Right ventricle myocardium superior (tissue), 1 donor: ENCODE data around the gene PSME3. TPM values are rescaled to one million over a fixed set of nuclear protein-coding genes. Genes with fewer than 3 reads are reported as not detected.

Experiments
- ATAC-seq: fragments of 200-7000 bp; cut with Tn5 transposase; one replicate; pipeline ENCODE4 v1.9.1; 2020; ENCODE audit warnings: mild to moderate bottlenecking; ENCODE audit not compliant: poor library complexity
- DNase-seq: peaks from one replicate; pipeline ENCODE4 v3.0.0-alpha.2; 2020
- intact Hi-C: fragments of 100-400 bp; cut with DNase I; formaldehyde crosslinking; loops from one replicate; pipeline ENCODE4 v1.11.2; 2022
- total RNA-seq: library from RNA; stranded (reverse); fragmentation: NEBNext Ultra II Directional; extraction: Animal tissue kit (Norgen Biotek cat#: 25700); gene quantifications from one replicate; pipeline ENCODE4 v1.2.1, GENCODE V29; 2021
- donor health status: DM: no; HTN: yes; CAD: no; lungs with severe emphysema.

PSME3 gene
- total RNA-seq, 1 donor from 2014 or later = 74.7 TPM

DNA sequence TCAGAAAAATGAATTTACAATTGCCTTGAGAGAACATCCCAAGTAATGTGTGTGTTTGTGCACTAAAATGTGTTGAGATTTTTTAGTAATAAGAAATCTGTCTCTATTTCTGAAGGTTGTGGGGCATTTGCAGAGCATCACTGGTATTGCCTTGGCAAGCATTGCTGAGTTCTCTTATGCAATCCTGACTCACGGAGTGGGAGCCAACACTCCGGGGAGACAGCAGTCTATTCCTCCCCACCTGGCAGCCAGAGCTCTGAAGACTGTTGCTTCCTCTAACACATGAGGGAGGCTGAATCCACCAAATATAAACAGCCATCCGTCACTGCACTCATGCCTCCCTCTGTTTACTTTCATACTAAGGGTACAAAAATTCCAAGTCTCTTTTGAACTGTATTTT, 23.9 kb upstream of the PSME3 start:
- ATAC-seq = peak; percentile 53
- intact Hi-C loops = no loop called here
- DNase-seq = no peak

DNA sequence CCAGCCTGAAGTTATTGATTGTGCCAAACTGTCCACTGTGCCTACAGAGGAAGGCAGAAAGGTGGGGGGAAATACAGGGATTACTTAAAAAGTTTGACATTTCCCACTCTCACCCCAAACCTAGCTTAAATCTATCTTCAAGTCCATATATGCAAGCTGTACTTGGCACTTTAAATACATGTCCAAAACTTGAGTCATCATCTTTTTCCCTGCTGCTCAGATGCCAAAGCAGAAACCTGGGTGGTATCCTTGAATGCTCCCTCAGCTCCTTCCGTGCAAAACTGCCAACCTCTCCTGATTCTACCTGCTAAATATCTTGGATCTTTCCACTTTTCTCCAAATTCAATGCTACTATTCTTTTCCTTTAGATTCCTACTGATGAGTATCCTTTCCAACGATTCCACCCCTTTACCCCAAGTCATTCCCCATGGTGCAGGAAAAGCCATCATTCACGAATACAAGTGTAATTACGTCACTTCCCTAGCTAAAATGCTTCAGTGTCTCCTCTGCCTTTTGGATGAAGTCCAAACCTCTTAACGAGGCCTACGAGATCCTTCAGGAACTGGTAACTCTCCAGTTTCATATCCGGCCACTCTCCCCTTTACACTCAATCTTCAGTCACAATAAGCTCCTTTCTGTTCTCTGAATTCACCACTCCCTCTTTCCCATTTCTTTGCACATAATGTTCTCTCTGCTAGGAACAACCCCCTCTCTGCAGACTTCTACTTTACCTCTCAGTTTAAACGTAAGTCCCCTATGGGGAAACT, 18.4 kb upstream of the PSME3 start:
- DNase-seq (no peak), ATAC-seq (no peak)
- intact Hi-C loops = loop anchor here (10.0 kb wide), 1 partner anchor 110 kb away; no protein-coding TSS in a partner anchor

DNA sequence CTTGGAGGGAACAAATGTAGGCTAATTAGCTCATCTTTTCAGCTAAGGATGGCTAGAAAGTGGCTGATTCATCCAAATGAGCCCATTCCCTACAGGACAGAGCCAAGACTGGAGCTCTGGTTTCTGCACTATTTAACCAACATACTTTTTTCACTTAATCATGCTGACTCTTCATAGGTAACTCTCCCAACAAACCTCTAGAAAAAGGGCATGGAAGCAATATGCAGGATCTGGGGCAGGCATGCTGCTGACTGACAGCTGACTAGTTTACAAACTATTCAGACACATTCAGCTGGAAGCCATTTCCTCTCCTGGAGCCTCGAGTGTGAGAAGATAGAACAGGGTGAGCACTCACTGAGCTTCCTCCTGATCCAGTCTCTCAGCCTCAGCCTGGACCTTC, 15.3 kb upstream of the PSME3 start:
- intact Hi-C loops = loop anchor here (10.0 kb wide), 1 partner anchor 113 kb away; no protein-coding TSS in a partner anchor
- DNase-seq = no peak
- no peak for ATAC-seq

DNA sequence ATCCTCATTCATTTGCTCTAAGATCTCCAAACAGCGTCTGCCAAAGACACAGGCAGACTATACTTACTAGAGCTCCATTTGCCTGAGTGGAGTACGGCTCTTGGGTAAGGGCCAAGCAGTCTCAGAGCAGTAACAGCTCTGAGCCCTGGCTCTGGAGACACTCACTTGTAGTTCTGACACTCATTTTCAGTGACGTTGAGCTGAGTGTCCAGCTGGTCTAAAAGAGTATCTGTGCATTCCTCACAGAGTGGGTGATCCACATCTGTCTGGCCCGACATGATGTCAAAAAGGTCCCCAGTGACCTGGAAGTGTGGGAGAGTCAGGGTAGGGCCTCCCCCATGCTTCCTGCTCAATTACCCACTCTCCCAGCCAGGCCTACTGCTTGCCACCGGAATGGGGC, 14.8 kb upstream of the PSME3 start:
- ATAC-seq (no peak), DNase-seq (no peak)
- intact Hi-C loops = loop anchor here (10.0 kb wide), 1 partner anchor 114 kb away; no protein-coding TSS in a partner anchor

DNA sequence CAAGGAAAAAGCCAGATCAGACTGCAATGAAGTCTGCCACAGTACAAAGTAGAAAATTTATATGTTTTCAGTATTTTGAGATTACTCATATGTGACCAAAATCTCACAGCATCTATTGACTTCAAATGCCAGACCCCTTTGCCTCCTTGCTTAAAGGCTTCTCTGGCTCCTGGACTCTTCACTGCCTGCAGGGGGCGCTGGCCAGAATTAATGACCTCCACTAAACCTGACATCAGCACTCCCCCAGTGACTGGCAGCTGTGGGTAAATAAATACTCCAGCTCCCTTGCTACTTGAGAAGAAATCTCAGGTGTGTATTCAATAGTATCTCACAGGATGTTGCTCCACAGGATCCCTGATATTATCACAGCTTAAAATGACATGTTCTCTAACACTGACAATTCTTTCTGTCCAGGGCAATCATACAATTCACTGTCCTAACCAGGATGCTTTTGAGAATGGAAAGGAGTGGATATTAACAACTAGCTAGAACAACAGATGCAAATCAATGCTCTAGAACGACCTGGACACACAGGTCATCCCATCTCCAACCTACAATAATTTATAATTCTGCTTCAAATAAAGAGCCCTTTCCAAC, 13.2 kb upstream of the PSME3 start:
- DNase-seq (peak; percentile 70), ATAC-seq (no peak)
- intact Hi-C loops = loop anchor here (10.0 kb wide), 1 partner anchor 115 kb away; no protein-coding TSS in a partner anchor

DNA sequence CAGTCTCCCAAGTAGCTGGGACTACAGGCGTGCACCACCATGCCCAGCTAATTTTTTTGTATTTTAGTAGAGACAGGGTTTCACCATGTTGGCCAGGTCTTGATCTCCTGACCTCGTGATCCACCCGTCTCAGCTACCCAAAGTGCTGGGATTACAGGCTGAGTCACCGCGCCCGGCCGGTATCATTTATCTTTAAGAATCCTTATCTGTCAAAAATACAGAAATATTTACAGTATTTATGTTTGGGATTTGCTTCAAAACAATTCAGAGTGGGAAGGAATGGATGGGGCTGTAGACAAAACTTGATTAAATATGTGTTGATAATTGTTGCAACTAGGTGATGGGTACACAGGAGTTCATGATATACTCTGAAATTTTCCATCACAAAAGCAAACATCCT, 12.0 kb upstream of the PSME3 start:
- intact Hi-C loops = no loop called here
- ATAC-seq (no peak), DNase-seq (no peak)

DNA sequence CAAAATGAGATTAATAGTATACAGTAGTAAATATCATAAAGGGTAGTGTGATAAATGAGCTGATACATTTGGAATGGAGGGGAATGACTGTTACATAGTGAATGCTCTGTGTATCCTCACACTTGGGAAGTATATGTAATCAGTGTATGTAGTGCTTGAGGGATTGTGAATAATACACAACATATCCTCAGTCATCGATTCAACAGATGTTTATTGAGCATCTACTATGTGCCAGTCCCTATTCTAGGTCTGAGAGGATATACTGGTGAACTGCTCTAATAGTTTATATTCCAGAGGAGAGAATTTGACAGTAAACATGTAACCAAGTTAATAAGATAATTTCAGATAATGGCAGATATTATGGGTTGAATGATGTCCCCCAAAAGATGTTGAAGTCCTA, 5.7 kb upstream of the PSME3 start:
- ATAC-seq (no peak), DNase-seq (no peak)
- intact Hi-C loops = no loop called here

DNA sequence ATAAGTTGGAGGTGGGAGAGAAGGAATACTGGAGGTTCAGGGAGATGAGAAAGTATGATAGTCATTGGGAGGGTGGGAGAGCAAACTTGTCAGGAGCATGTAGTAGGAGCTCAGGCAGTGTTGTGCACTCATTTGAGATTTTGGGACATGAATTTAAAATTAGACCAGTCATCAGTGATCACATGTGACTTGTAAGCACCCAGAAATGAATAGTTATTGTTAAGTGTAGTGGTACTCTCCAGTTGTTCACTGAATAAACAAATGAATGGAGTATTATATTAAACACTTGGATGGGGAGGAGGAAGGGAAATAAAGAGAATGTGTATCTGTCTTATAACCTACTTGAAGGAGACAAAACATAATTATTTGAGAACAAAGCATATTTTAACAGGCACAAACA, 2.2 kb upstream of the PSME3 start:
- ATAC-seq (no peak), DNase-seq (no peak)
- intact Hi-C loops = no loop called here

DNA sequence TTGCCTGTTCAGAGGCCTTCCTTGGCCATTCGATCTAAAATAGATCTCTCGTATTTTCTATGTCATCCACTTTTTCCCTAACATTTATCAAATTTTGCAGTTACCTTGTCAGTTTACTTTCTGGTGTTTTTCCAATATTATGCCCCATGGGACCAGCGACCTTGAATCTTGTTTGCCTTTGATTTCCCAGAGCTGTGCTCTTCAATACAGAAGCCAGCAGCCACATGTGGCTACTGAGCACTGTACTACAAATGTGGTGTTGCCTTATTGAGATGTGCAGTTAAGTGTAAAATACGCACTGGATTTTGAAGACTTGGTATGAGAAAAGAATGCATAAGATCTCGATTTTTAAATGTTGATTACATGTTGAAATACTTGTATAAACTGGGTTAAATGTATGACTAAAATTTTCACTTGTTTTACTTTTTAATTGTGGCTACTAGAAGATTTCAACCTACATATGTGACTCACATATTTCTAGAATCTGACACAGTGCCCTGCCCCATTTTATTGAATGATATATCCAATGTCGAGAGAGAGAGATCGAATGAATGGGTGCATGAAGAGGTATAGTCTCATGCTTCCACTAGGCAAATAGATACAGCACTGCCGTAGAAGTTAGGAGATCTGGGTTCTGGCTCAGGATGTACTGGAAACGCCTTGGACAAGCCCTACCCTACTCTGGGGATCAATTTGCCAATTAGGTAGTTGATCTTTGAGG, 824 bp upstream of the PSME3 start:
- intact Hi-C loops = no loop called here
- no peak for ATAC-seq
- DNase-seq = no peak

DNA sequence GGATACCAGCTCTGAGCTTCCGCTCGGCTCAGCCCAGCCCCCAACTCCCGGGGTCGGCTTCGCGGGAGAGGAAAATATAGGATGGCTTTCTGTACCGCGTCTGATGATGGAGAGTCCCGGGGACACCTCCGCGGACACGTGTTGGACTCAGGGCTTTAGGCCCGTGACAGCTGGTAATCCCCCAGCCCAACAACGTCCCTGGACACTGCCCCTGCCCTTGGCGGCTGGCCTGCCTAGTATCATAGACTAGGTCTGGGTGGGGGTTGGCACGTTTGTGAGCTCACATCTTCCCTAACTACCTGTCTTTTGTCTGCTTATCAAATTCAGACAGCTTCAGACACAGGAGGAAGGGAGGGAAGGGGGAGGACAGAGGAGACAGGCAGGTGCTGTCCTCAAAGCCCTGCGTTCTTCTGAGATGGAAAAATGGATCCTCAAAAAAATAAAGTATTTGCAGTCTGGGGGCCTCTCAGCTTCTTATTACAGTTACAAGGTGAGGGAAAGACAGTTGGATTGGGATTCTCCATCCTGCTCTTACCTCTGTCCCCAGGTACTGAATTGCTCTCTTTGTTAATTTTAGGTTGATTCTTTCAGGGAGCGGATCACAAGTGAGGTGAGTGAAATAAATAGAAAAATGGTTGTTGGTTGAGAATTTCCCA, 698 bp downstream of the PSME3 start:
- intact Hi-C loops = no loop called here
- no peak for ATAC-seq
- DNase-seq = no peak

DNA sequence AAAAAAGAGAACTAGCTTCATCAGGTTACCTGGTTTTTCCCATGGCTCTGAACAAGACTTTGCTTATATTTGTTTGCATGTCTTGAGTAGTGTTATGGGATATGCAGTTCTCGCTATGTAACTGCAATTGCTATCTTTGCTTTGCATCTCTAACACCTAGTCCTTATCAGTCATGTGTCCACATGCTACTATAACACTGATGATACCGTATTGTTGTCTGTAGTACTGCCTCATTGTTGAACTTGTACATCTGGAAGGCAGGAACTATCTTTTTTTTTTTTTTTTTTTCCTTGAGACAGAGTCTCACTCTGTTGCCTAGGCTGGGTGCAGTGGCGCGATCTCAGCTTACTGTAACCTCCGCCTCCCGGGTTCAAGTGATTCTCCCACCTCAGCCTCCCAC, 2.5 kb downstream of the PSME3 start:
- no peak for ATAC-seq
- intact Hi-C loops = no loop called here
- DNase-seq = no peak

DNA sequence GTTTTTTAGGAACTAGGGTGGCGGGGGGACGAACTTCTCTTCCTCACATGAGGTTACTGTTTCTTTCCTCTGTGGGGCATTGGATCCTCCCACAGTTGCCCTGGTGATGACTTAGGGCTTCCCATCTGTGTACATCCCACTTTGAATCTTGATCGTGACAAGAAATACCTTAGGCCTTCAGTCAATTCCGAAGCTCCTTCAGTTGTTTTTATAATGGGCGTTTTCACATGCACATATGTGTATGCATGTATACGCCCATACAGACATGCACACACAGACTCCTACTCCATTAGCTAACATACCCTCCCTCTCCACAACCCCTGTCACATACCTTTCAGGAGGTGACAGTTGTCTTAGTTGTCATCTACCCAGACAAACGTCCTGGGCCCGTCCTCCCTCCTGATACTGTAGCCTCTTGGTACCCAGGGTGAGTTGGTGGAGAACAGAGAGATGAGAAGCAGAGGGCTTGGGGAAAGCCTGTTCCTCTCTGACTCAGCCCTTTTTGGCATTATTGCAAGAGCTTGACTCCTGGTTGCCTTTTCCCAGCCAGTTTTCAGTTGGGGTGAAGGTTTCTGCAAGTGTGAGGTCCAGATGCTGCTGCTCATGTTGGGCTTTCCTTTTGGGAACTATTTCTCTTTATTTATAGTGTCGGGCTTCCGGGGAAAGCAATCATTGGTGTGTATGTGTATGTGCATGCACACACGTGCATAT, 8.9 kb downstream of the PSME3 start:
- DNase-seq (no peak), ATAC-seq (no peak)
- intact Hi-C loops = loop anchor here (2.0 kb wide), 2 partner anchors 89 to 97 kb away; no protein-coding TSS in a partner anchor

DNA sequence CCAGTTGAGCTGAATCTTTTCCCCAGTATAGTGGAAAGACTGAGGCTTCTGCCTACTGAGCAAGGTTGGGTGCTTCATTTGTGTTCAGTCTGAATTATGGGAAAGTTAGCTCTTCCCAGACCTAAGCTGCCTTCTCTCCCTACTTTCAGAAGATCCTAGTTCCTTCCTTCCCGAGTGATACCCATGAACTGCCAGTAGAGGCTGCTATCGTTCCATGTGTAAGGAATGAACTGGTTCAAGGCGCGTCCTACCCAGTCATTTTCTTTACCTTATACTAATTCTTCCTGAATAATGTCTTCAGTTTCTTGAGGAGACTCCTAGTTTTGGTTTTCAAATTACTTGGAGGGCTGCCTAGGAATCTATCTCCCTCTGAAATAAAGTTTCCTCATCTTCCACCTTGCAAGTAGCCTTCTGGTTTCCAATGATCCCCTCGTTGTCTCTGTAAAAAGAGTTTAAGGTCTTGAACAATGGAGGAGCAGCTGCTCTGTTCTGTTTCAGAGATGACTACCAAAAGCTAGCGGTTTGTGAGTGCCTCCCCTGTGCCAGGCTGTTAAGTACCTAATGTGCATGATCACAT, 10.2 kb downstream of the PSME3 start:
- intact Hi-C loops = loop anchor here (2.0 kb wide), 2 partner anchors 87 to 95 kb away; no protein-coding TSS in a partner anchor
- DNase-seq = no peak
- peak; percentile 85 for ATAC-seq

DNA sequence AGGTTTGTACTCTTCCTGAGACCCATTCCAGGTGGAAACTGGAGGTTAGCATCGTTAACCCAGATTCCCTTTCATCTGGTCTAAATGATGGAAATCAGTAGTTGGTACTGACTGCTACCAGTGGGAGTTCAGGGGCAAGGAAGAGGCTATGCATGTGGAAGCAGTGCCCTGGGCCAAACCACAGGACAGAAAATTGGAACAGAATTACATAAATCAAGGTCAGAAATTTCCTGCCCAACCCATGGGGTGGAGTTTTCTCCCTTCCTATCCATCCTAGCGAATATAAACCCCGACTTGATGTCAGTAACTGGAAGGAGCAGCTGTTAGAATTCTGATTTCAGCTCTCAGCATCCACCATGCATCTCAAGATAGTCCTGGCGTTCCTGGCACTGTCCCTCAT, 11.1 kb downstream of the PSME3 start, which contains the start of gene AOC2:
Gene AOC2 (plus strand): TSS at position 310 of the 400 bp plus-strand sequence. CDS start 47 bp downstream, at position 357.
- intact Hi-C loops = no loop called here
- DNase-seq = no peak
- no peak for ATAC-seq

DNA sequence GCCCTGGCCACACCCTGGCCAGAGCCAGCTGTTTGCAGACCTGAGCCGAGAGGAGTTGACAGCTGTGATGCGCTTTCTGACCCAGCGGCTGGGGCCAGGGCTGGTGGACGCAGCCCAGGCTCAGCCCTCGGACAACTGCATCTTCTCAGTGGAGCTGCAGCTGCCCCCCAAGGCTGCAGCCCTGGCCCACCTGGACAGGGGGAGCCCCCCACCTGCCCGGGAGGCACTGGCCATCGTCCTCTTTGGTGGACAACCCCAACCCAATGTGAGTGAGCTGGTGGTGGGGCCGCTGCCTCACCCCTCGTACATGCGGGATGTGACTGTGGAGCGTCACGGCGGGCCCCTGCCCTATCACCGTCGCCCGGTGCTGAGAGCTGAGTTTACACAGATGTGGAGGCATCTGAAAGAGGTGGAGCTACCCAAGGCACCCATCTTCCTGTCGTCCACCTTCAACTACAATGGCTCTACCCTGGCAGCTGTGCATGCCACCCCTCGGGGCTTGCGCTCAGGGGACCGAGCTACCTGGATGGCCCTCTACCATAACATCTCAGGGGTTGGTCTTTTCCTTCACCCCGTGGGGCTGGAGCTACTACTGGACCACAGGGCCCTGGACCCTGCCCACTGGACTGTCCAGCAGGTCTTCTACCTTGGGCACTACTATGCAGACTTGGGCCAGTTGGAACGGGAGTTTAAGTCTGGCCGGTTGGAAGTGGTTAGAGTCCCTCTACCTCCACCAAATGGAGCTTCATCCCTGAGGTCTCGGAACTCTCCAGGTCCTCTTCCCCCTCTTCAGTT, 11.8 kb downstream of the PSME3 start:
- intact Hi-C loops = no loop called here
- no peak for ATAC-seq
- DNase-seq = no peak

DNA sequence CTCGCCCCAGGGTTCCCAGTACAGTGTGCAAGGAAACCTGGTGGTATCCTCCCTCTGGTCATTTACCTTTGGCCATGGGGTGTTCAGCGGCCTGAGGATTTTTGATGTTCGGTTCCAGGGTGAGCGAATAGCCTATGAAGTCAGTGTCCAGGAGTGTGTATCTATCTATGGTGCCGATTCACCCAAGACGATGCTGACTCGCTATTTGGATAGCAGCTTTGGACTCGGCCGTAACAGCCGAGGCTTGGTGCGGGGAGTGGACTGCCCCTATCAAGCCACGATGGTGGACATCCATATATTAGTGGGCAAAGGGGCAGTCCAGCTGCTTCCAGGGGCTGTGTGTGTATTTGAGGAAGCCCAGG, 12.3 kb downstream of the PSME3 start:
- ATAC-seq (no peak), DNase-seq (no peak)
- intact Hi-C loops = no loop called here

DNA sequence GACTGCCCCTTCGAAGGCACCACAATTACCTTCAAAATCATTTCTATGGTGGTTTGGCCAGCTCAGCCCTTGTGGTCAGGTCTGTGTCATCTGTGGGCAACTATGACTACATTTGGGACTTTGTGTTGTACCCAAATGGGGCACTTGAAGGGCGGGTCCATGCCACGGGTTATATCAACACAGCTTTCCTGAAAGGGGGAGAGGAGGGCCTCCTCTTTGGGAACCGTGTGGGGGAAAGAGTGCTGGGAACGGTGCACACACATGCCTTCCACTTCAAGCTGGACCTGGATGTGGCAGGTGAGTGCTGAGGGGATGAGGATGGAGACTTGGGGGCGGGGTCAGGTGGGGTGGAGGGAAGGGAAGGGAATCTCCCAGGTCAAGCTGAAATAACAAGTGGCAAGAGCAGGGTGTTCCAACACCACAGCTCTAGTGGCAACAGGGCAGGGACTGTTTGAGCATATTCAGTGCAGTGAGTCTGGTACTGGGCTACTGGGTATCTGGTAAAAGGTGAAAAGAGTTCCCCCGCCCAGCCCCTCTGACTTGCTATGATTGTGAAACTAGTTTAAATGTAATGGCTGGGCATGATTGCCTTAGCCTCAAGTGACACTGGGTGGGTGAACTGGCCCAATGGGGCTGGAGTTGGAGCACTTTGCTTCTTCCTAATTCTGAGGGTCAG, 12.9 kb downstream of the PSME3 start:
- ATAC-seq = no peak
- intact Hi-C loops = no loop called here

More for the DNA sequence above, 12.9 kb downstream of the PSME3 start:
- no peak for DNase-seq
